Measurements from ENCODE around the gene H2BK1.
A peak's percentile ranks its signal among the peaks of the same experiment; 100 is the strongest.

Gene H2BK1

GRCh38 chr7:151232917-151233701, 22.8 kb upstream of the H2BK1 start:
- DNase-seq (ENCODE audit: low read depth): peak; percentile 47

- DNase-seq (ENCODE audit: low read depth): peak; percentile 50
Measured at GRCh38 chr7:151232091-151232916, 22.0 kb upstream of the H2BK1 start, which contains the start of gene CHPF2. TSS of gene CHPF2 (plus strand) at chr7:151232483. CDS start at chr7:151234012, 1,529 bp downstream.

GRCh38 chr7:151231080-151231479, 20.8 kb upstream of the H2BK1 start:
- no peak for DNase-seq (ENCODE audit: low read depth)

- DNase-seq (ENCODE audit: low read depth): no peak
Measured at GRCh38 chr7:151229249-151229648, 19.0 kb upstream of the H2BK1 start.

GRCh38 chr7:151228024-151228866, 18.0 kb upstream of the H2BK1 start:
- no peak for DNase-seq (ENCODE audit: low read depth)

GRCh38 chr7:151226875-151227782, 16.8 kb upstream of the H2BK1 start, which contains the start of gene ABCF2:
TSS of gene ABCF2 (minus strand) at chr7:151227205. CDS start at chr7:151226458, 747 bp downstream.
- DNase-seq (ENCODE audit: low read depth): peak; percentile 94

GRCh38 chr7:151226560-151226874, 16.2 kb upstream of the H2BK1 start:
- no peak for DNase-seq (ENCODE audit: low read depth)

- no peak for DNase-seq (ENCODE audit: low read depth)
Measured at GRCh38 chr7:151225948-151226510, 15.7 kb upstream of the H2BK1 start.

GRCh38 chr7:151223728-151224127, 13.4 kb upstream of the H2BK1 start:
- no peak for DNase-seq (ENCODE audit: low read depth)

- DNase-seq (ENCODE audit: low read depth): no peak
Measured at GRCh38 chr7:151218170-151218569, 7.9 kb upstream of the H2BK1 start.

GRCh38 chr7:151215396-151215795, 5.1 kb upstream of the H2BK1 start:
- DNase-seq (ENCODE audit: low read depth): no peak

- DNase-seq (ENCODE audit: low read depth): no peak
Measured at GRCh38 chr7:151213826-151214225, 3.5 kb upstream of the H2BK1 start.

- DNase-seq (ENCODE audit: low read depth): no peak
Measured at GRCh38 chr7:151212626-151213025, 2.3 kb upstream of the H2BK1 start.

GRCh38 chr7:151211155-151211772, 976 bp upstream of the H2BK1 start:
- no peak for DNase-seq (ENCODE audit: low read depth)

- no peak for DNase-seq (ENCODE audit: low read depth)
Measured at GRCh38 chr7:151209588-151209987, 700 bp downstream of the H2BK1 start.

GRCh38 chr7:151208253-151208862, 1.9 kb downstream of the H2BK1 start:
- DNase-seq (ENCODE audit: low read depth): no peak

- DNase-seq (ENCODE audit: low read depth): no peak
Measured at GRCh38 chr7:151207804-151208203, 2.5 kb downstream of the H2BK1 start.

GRCh38 chr7:151207315-151207714, 3.0 kb downstream of the H2BK1 start:
- DNase-seq (ENCODE audit: low read depth): no peak

GRCh38 chr7:151206914-151207313, 3.4 kb downstream of the H2BK1 start:
- no peak for DNase-seq (ENCODE audit: low read depth)

- DNase-seq (ENCODE audit: low read depth): no peak
Measured at GRCh38 chr7:151205730-151206129, 4.6 kb downstream of the H2BK1 start.

Measured in GM04503 (cell line).